Measurements from ENCODE around the gene USP50.
"Not testable (repeated sequence)": the region's sequence is repeated elsewhere in the genome, so short reads cannot be mapped to it uniquely, and the experiment has no call there.

Gene USP50

DNA sequence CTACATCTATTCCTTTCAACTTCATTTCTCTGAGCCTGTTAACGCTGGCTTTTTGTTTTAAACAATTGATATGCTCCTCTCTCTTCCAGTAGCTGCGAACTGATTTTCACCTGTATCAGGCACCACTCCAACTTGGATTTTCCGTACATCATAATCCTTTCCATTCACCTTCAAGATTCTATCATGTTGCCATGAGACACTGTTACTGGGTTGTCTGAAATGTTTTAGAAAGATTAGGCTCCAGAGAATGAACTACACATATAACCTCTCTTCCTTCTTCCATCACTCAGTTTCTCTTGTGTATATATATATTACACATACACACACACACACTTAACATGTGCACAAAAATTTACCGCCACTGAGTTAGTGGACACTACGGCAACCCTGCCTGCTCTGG is at the start of gene USP50:
TSS of gene USP50 (minus strand) at position 101 of the 400 bp plus-strand sequence. CDS start 141 bp downstream, outside the sequence.
- H3K4me3 ChIP-seq (ENCODE audit: low read length) = no peak within 1 kb of the TSS
- no peak for DNase-seq (ENCODE audit: low read depth)
- TF ChIP-seq, protein P1, sequence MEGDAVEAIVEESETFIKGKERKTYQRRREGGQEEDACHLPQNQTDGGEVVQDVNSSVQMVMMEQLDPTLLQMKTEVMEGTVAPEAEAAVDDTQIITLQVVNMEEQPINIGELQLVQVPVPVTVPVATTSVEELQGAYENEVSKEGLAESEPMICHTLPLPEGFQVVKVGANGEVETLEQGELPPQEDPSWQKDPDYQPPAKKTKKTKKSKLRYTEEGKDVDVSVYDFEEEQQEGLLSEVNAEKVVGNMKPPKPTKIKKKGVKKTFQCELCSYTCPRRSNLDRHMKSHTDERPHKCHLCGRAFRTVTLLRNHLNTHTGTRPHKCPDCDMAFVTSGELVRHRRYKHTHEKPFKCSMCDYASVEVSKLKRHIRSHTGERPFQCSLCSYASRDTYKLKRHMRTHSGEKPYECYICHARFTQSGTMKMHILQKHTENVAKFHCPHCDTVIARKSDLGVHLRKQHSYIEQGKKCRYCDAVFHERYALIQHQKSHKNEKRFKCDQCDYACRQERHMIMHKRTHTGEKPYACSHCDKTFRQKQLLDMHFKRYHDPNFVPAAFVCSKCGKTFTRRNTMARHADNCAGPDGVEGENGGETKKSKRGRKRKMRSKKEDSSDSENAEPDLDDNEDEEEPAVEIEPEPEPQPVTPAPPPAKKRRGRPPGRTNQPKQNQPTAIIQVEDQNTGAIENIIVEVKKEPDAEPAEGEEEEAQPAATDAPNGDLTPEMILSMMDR (IDR thresholded peaks at IDR 0.05; ENCODE audit: insufficient read depth, low read depth, low read length, missing control alignments) = no peak

DNA sequence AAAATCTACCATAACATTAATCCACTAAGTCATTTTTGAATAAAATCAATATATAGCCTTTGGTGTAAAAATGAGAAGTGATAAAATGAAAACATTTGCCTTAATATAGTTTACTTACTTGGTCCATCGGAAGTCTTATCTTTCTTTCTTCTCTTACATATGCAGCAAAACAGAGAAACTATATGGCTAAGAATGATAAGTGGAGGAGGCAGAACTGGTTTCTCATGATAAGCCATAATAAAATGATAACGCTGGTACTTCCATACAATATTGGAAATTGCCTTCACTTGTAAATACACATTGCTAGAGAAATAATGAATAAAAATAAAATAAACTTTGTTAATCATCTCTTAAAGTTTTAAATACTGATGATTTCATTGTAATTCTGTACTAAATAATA is 47.8 kb upstream of the USP50 start:
- TF ChIP-seq, protein P1 (IDR thresholded peaks at IDR 0.05; ENCODE audit: insufficient read depth, low read depth, low read length, missing control alignments) = no peak
- DNase-seq (ENCODE audit: low read depth) = no peak

DNA sequence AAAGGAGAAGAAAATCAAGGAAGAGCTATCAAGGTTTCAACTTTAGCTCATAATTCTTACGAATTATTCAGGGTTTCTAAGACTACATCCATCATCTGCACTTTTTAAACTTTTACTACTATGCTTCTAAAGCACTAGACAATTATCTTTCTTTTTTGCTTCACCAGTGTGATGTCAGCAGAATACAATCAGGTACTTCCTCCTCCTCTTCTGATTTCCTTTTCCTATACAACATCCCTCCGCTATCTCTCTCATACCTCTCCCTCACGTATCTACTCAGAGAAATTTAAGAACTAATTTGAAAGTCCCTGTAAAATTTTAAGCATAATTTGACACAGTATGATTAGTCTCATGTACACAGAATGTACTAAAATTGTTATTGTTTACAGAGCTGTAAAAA is 47.3 kb upstream of the USP50 start:
- TF ChIP-seq, protein P1 (IDR thresholded peaks at IDR 0.05; ENCODE audit: insufficient read depth, low read depth, low read length, missing control alignments) = no peak
- no peak for DNase-seq (ENCODE audit: low read depth)
- H3K4me3 ChIP-seq (ENCODE audit: low read length) = no peak overlapping the region

More for the DNA sequence above, 47.8 kb upstream of the USP50 start:
- no peak overlapping the region for H3K4me3 ChIP-seq (ENCODE audit: low read length)

- TF ChIP-seq, protein P1 (IDR thresholded peaks at IDR 0.05; ENCODE audit: insufficient read depth, low read depth, low read length, missing control alignments) = no peak
- DNase-seq (ENCODE audit: low read depth) = peak; percentile 5
- no peak overlapping the region for H3K4me3 ChIP-seq (ENCODE audit: low read length)
Measured at GRCh38 chr15:50590288-50590687, 43.8 kb upstream of the USP50 start.

DNA sequence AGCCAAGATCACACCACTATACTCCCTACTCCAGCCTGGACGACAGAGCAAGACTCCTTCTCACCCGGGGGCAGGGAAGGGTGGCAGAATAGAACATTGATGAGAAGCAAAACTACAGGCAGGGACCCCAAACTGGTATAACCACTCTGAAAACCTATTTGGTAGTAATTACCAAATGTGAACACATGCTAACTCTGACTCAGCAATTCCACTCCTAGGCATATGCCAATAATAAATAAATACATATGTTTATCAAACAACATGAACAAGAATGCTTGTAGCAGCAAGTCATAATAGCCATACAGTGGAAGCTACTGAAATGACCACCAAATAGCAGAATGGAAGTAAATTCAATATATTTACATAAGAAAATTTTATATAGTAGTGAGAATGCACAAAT is 31.0 kb upstream of the USP50 start:
- no peak for DNase-seq (ENCODE audit: low read depth)
- TF ChIP-seq, protein P1 (IDR thresholded peaks at IDR 0.05; ENCODE audit: insufficient read depth, low read depth, low read length, missing control alignments) = no peak
- H3K4me3 ChIP-seq (ENCODE audit: low read length) = no peak overlapping the region

DNA sequence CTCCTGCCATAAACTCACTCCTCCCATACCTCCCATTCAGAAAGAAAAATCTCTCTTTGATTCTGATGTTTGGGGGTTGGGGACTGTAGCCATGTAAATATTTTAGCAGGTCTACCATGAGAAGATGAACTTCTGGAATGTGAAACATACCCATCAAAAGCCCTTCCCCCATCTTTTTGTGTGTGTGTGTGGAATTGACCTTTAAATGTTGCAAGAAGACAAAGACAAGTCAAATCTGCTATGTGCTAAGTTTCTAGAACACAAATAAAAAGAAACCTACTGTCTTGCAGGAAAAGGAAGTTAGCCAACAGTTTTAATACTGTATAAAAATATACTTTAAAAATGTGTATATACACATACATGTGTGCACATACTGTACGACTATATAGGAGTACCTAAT is 29.7 kb upstream of the USP50 start:
- TF ChIP-seq, protein P1 (IDR thresholded peaks at IDR 0.05; ENCODE audit: insufficient read depth, low read depth, low read length, missing control alignments) = no peak
- H3K4me3 ChIP-seq (ENCODE audit: low read length) = no peak overlapping the region
- no peak for DNase-seq (ENCODE audit: low read depth)

DNA sequence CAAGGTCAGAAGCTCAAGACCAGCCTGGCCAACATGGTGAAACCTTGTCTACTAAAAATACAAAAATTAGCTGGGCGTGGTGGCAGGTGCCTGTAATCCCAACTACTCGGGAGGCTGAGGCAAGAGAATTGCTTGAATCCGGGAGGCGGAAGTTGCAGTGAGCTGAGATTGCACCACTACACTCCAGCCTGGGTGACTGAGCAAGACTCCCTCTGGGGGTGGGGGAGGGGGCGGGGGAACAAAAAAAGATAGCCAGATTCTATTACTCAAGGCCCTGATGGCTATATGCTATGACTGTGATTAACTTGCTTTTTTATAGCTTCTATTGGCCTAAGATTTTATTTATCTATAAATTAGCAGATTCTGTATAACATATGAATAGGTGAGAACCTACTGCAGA is 27.4 kb upstream of the USP50 start:
- DNase-seq (ENCODE audit: low read depth) = peak; percentile 13
- H3K4me3 ChIP-seq (ENCODE audit: low read length) = not testable (repeated sequence)

Measured in epithelial cell of esophagus (primary cell).